PFSK-1 (cell line): ENCODE data around the gene FCRLA.

Experiments
- FOXP2 ChIP-seq: optimal IDR thresholded peaks from 2 replicates; pipeline ENCODE3; 2011; ENCODE audit warnings: borderline replicate concordance, control low read depth, inconsistent platforms; ENCODE audit not compliant: insufficient read depth; ENCODE audit errors: extremely low read length, extremely low read depth
- POLR2AphosphoS5 ChIP-seq: IDR thresholded peaks from 2 replicates; pipeline ENCODE4 v1.6.1; 2012; ENCODE audit warnings: low read depth, mild to moderate bottlenecking, control low read depth, low read length, moderate library complexity
- SIN3A ChIP-seq: IDR thresholded peaks from 2 replicates; pipeline ENCODE4 v1.6.1; 2012; ENCODE audit warnings: mild to moderate bottlenecking, low read length, moderate library complexity, borderline replicate concordance; ENCODE audit not compliant: insufficient read depth
- TAF1 ChIP-seq: IDR thresholded peaks from 2 replicates; pipeline ENCODE4 v1.6.1; 2012; ENCODE audit warnings: low read length, control low read depth, borderline replicate concordance; ENCODE audit not compliant: insufficient read depth
- TF ChIP-seq, protein P1 (sequence below), 2 experiments: IDR thresholded peaks; 2 replicates each; pipeline versions ENCODE4 v1.6.1 to v1.8.0; 2011 to 2012; ENCODE audit warnings: low read depth in 2 of 2, low read length in 2 of 2, control low read depth in 1 of 2, inconsistent platforms in 1 of 2, mild to moderate bottlenecking in 1 of 2, moderate library complexity in 1 of 2; ENCODE audit not compliant: insufficient read depth in 1 of 2

The FCRLA gene

DNA sequence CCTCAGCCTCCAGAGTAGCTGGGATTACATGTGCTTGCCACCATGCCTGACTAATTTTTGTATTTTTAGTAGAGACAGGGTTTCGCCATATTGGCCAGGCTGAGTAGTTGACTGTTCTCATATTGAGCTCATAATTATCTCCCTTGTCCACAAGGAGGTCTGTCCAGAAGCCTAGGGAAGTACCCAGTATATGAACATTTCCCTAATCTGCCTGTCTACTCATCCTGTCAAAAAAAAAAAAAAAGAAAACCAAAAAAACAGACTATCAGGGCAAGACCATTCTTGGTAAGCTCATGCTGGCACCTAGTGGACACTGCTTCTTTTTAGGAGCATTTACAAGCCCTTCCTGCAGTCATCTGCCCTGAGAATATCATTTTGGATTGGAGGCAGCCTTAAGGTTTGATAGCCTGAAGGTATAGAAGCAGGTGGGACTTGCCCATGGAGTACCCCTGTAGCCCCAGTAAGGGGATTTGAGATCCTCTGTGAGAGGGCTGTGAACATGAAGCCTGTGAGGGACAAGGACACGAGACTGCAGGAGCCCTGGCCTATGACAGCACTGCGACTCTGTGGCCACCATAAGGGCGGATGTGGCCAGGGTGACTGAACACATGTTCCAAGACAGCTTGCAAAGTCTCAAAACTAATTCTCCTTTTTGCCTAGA is 31.7 kb downstream of the FCRLA start:
- TF ChIP-seq SIN3A: no peak
- TF ChIP-seq POLR2AphosphoS5: no peak
- no peak for TF ChIP-seq TAF1
- no peak for TF ChIP-seq FOXP2
- TF ChIP-seq, protein P1, sequence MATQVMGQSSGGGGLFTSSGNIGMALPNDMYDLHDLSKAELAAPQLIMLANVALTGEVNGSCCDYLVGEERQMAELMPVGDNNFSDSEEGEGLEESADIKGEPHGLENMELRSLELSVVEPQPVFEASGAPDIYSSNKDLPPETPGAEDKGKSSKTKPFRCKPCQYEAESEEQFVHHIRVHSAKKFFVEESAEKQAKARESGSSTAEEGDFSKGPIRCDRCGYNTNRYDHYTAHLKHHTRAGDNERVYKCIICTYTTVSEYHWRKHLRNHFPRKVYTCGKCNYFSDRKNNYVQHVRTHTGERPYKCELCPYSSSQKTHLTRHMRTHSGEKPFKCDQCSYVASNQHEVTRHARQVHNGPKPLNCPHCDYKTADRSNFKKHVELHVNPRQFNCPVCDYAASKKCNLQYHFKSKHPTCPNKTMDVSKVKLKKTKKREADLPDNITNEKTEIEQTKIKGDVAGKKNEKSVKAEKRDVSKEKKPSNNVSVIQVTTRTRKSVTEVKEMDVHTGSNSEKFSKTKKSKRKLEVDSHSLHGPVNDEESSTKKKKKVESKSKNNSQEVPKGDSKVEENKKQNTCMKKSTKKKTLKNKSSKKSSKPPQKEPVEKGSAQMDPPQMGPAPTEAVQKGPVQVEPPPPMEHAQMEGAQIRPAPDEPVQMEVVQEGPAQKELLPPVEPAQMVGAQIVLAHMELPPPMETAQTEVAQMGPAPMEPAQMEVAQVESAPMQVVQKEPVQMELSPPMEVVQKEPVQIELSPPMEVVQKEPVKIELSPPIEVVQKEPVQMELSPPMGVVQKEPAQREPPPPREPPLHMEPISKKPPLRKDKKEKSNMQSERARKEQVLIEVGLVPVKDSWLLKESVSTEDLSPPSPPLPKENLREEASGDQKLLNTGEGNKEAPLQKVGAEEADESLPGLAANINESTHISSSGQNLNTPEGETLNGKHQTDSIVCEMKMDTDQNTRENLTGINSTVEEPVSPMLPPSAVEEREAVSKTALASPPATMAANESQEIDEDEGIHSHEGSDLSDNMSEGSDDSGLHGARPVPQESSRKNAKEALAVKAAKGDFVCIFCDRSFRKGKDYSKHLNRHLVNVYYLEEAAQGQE (IDR thresholded peaks at IDR 0.05; ENCODE audit: insufficient read depth in 1 of 2, low read depth in 2 of 2, low read length in 2 of 2): no peak

DNA sequence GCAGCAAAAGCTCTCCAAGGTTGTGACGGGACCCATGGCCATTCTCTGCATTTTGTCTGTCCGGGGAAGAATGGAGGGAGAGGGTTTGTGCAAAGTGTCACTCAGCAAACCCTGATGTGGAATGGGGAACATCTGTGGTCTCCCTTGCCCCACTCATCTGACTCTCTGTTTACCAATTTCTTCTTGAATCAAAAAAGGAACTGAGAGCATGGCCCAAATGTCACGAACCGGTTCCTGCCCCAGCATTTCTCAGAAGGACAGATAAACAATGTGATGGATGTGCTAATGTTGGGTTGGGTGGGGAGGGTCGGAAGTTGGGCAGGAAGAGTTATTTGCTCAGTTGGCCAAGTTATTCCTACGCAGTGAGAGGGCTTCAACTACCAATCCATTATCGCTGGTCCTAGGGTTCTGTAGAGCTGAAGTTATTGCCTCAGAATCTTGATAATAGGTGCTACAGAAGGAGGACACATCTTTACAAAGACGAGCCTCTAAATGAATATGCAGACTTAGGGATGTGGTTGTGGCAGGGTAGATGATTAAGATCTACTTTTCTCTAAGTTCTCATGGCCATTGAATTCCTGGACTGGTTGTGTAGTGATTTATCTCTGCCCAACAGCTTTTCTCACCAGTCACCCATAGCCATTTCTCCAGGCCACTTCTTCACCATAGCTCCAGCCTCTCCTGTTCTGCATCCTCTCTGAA is 33.0 kb downstream of the FCRLA start:
- no peak for TF ChIP-seq POLR2AphosphoS5
- TF ChIP-seq, protein P1 (IDR thresholded peaks at IDR 0.05; ENCODE audit: insufficient read depth in 1 of 2, low read depth in 2 of 2, low read length in 2 of 2): no peak
- no peak for TF ChIP-seq TAF1
- no peak for TF ChIP-seq SIN3A
- no peak for TF ChIP-seq FOXP2

DNA sequence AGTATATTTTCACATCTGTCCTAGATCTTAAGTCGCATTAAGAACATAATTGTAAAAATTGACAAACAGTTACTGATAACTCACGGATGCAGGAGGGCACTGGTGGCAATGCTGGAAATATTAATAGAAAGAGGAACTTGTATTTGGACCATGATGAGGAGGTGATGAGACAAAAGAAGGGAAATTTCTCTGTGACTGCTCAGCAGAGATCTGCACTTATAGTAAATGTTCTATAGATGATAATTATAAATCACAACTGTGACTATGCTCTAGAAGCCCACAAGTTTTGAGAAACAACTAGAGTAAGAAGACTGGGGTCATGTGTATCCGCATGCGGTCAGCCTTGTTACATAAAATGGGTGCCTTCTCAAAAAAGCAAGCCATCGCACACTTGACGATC is 33.9 kb downstream of the FCRLA start:
- no peak for TF ChIP-seq FOXP2
- no peak for TF ChIP-seq TAF1
- TF ChIP-seq POLR2AphosphoS5: no peak
- TF ChIP-seq, protein P1 (IDR thresholded peaks at IDR 0.05; ENCODE audit: insufficient read depth in 1 of 2, low read depth in 2 of 2, low read length in 2 of 2): no peak
- TF ChIP-seq SIN3A: no peak

DNA sequence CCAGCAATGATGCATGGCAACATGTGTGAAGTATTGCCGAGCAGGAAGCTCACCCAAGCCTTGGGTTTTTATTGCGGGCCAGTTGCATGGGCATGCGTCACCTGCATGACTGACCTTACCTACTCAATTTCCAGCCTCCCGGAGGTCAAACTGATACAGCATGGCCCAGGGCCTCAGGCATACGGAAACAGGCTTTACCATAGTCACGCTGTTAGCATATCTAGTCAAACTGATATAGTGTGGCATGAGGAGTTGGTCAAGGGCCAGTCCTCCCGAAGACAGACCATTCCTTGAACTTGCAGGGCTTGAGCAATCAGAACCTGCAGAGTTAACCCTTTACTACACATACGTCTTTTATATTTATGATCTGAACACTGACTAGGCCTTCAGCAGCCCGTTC is 36.2 kb downstream of the FCRLA start:
- no peak for TF ChIP-seq TAF1

DNA sequence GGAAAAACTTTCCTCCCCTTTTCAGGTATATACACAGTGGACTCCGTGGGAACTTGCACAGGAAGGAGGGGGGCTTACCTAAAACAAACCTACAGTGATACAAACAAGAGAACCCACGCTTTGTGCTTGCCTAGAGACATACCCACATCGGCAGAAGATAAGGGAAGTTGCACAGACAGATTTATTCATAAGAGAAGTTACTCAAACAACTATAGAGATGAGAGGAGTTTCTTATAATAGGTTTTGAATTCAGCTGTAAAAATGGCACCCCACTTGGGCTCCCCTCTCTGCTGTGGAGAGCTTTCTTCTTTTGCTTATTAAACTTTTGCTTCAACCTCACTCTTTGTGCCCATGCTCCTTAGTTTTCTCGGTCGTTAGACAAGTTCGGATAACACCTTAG is 40.8 kb downstream of the FCRLA start:
- TF ChIP-seq FOXP2 (no peak), TAF1 (no peak), POLR2AphosphoS5 (no peak), SIN3A (no peak)
- TF ChIP-seq, protein P1 (IDR thresholded peaks at IDR 0.05; ENCODE audit: insufficient read depth in 1 of 2, low read depth in 2 of 2, low read length in 2 of 2): no peak
